Spleen (tissue), 7 donors: Measurements from ENCODE around the gene SULT1C4.

Experiments used
- POLR2A ChIP-seq, 3 donors: fragments of 450-650 bp; IDR thresholded peaks; one replicate each; pipeline ENCODE4 v1.5.1; 2017; ENCODE audit warnings: antibody characterized with exemption in 3 of 3, mild to moderate bottlenecking in 1 of 3
- TF ChIP-seq, protein P1 (sequence below), 11 experiments: fragments of 200-600 bp in 7 of 11; fragments of 450-650 bp in 4 of 11; sonication (generic) in 4 of 11; IDR thresholded peaks in 8 of 11; conservative IDR thresholded peaks in 3 of 11; 1 replicate in 7 of 11; 2 replicates in 4 of 11; pipeline versions ENCODE4 v1.4.0 to v1.8.0; 2016 to 2021; ENCODE audit warnings: antibody characterized with exemption in 11 of 11, inconsistent platforms in 4 of 11, mild to moderate bottlenecking in 1 of 11
- donor health status: DM: no; HTN: no; CAD: no; lungs with moderate emphysema.
- donor health status: DM: no; HTN: no; CAD: no.
- donor health status: DM: no; HTN: no; CAD: no.

DNA sequence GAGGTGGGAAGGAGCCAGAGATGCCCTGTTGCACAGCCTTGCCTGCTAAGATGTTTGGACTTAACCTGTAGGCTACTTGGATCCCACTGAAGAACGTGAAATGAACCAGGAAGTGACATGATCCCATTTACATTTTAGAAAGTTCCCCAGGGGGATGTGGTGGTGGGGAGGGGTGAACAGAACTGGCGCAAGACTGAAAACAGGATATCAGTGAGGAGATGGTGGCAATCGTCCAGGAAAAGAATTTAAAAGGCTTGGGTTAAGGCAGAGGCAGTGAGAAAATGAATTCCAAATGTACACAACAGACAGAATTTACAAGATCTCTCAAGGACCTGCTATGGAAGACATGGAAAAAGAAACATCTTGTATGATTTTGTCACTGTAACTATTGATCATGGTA lies 46.8 kb upstream of the SULT1C4 start:
- TF ChIP-seq, protein P1, sequence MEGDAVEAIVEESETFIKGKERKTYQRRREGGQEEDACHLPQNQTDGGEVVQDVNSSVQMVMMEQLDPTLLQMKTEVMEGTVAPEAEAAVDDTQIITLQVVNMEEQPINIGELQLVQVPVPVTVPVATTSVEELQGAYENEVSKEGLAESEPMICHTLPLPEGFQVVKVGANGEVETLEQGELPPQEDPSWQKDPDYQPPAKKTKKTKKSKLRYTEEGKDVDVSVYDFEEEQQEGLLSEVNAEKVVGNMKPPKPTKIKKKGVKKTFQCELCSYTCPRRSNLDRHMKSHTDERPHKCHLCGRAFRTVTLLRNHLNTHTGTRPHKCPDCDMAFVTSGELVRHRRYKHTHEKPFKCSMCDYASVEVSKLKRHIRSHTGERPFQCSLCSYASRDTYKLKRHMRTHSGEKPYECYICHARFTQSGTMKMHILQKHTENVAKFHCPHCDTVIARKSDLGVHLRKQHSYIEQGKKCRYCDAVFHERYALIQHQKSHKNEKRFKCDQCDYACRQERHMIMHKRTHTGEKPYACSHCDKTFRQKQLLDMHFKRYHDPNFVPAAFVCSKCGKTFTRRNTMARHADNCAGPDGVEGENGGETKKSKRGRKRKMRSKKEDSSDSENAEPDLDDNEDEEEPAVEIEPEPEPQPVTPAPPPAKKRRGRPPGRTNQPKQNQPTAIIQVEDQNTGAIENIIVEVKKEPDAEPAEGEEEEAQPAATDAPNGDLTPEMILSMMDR (IDR thresholded peaks at IDR 0.05 in 8 of 11, conservative IDR thresholded peaks at IDR 0.05 in 3 of 11): no peak
- TF ChIP-seq POLR2A (IDR thresholded peaks at IDR 0.05): no peak
